H1 (cell line): ENCODE results near the gene CD160. TPM values are rescaled to one million over a fixed set of nuclear protein-coding genes. Genes with fewer than 3 reads are reported as not detected.
"Not testable (repeated sequence)": the region's sequence is repeated elsewhere in the genome, so short reads cannot be mapped to it uniquely, and the experiment has no call there.

Experiments used
- CTCF ChIA-PET: fragments of 300-600 bp; sonication (Branson Sonifier 250); formaldehyde crosslinking; loops from one replicate; lab custom pipeline; 2021; ENCODE audit not compliant: partially characterized antibody; lab: Charles Lee
- POLR2A ChIA-PET: fragments of 300-600 bp; sonication (Branson Sonifier 250); formaldehyde crosslinking; loops from one replicate; lab custom pipeline; 2021; ENCODE audit warnings: inconsistent platforms; ENCODE audit not compliant: partially characterized antibody; lab: Charles Lee
- DNase-seq, 2 experiments: peaks; one replicate each; pipeline versions ENCODE4 v3.0.0 to v3.0.0-alpha.2; 2010 to 2022; ENCODE audit warnings: low spot score in 2 of 2, low read depth in 1 of 2, mixed read lengths in 1 of 2
- FAIRE-seq: peaks from 2 replicates; lab custom pipeline; 2011; peaks lifted over from hg19 to GRCh38; lab: Jason Lieb, UNC
- H2AFZ ChIP-seq: 2 replicates; pipeline ENCODE4 v1.8.1; 2012; ENCODE audit warnings: low read length, inconsistent platforms
- H2AK5ac ChIP-seq: 2 replicates; pipeline ENCODE4 v1.6.1; 2013; ENCODE audit warnings: low read depth, low read length
- H2BK120ac ChIP-seq: replicated peaks from 2 replicates; pipeline ENCODE3; 2013; ENCODE audit warnings: low read depth, low read length, inconsistent platforms
- H2BK12ac ChIP-seq: 2 replicates; pipeline ENCODE4 v1.6.1; 2013; ENCODE audit warnings: low read depth, low read length
- H2BK15ac ChIP-seq: 2 replicates; pipeline ENCODE4 v1.6.1; 2013; ENCODE audit warnings: low read length
- H2BK20ac ChIP-seq: 2 replicates; pipeline ENCODE4 v1.6.1; 2013; ENCODE audit warnings: low read length
- H2BK5ac ChIP-seq: 2 replicates; pipeline ENCODE4 v1.6.1; 2013; ENCODE audit warnings: low read depth, low read length
- H3K14ac ChIP-seq: 2 replicates; pipeline ENCODE4 v1.6.1; 2013; ENCODE audit warnings: inconsistent platforms; ENCODE audit not compliant: insufficient read length
- H3K18ac ChIP-seq: 2 replicates; pipeline ENCODE4 v1.6.1; 2013; ENCODE audit warnings: low read length; ENCODE audit errors: extremely low read depth
- H3K23ac ChIP-seq: 2 replicates; pipeline ENCODE4 v1.6.1; 2013; ENCODE audit warnings: inconsistent platforms; ENCODE audit not compliant: insufficient read length
- H3K23me2 ChIP-seq: 2 replicates; pipeline ENCODE4 v1.6.1; 2013; ENCODE audit warnings: low read depth, low read length
- H3K27ac ChIP-seq: 2 replicates; pipeline ENCODE4 v1.6.1; 2011; ENCODE audit warnings: low read depth, low read length, inconsistent platforms
- H3K27me3 ChIP-seq, 4 experiments: replicated peaks in 1 of 4; 1 replicate in 1 of 4; 2 replicates in 3 of 4; pipeline versions ENCODE4 v1.6.1 to v1.8.1; 2011 to 2013; ENCODE audit warnings: low read length in 3 of 4, mild to moderate bottlenecking in 3 of 4, inconsistent platforms in 2 of 4, mixed read lengths in 2 of 4, moderate library complexity in 1 of 4; ENCODE audit not compliant: control insufficient read depth in 3 of 4, insufficient read depth in 3 of 4; ENCODE audit errors: extremely low read depth in 1 of 4
- H3K36me3 ChIP-seq, 4 experiments: 2 replicates each; pipeline versions ENCODE4 v1.6.1 to v1.8.1; 2011 to 2013; ENCODE audit warnings: mild to moderate bottlenecking in 4 of 4, low read length in 3 of 4, moderate library complexity in 2 of 4, control low read depth in 1 of 4, inconsistent platforms in 1 of 4; ENCODE audit not compliant: insufficient read depth in 4 of 4, control insufficient read depth in 2 of 4
- H3K4ac ChIP-seq: replicated peaks from 2 replicates; pipeline ENCODE3; 2013; ENCODE audit warnings: low read length, low read depth, mixed read lengths, inconsistent platforms; ENCODE audit not compliant: insufficient read length
- H3K4me1 ChIP-seq, 4 experiments: replicated peaks in 1 of 4; 1 replicate in 1 of 4; 2 replicates in 3 of 4; pipeline versions ENCODE4 v1.6.1 to v1.8.1; 2011 to 2013; ENCODE audit warnings: low read length in 3 of 4, inconsistent platforms in 2 of 4, mixed read lengths in 1 of 4; ENCODE audit not compliant: insufficient read depth in 4 of 4, control insufficient read depth in 3 of 4
- H3K4me2 ChIP-seq, 2 experiments: 2 replicates each; pipeline versions ENCODE4 v1.6.1 to v1.8.1; 2011 to 2013; ENCODE audit warnings: low read depth in 2 of 2, low read length in 2 of 2, control low read depth in 1 of 2, inconsistent platforms in 1 of 2, mild to moderate bottlenecking in 1 of 2; ENCODE audit not compliant: insufficient read depth in 1 of 2
- H3K4me3 ChIP-seq, 4 experiments: fragments of 200-600, 300-600 bp in 1 of 4; sonication (generic), shearing (Covaris generic), sonication (Bioruptor Twin) in 1 of 4; 2 replicates each; pipeline versions ENCODE4 v1.5.1 to v1.8.1; 2011 to 2016; ENCODE audit warnings: low read length in 4 of 4, low read depth in 3 of 4, control low read depth in 2 of 4, inconsistent platforms in 2 of 4, mild to moderate bottlenecking in 2 of 4, mixed read lengths in 1 of 4, moderate library complexity in 1 of 4; ENCODE audit not compliant: insufficient read depth in 2 of 4; ENCODE audit errors: extremely low read depth in 1 of 4
- H3K56ac ChIP-seq: replicated peaks from 2 replicates; pipeline ENCODE3; 2013; ENCODE audit warnings: low read depth, mild to moderate bottlenecking, mixed read lengths, low read length, inconsistent platforms; ENCODE audit not compliant: insufficient read length
- H3K79me1 ChIP-seq: 2 replicates; pipeline ENCODE4 v1.6.1; 2013; ENCODE audit warnings: low read depth, low read length, control low read depth
- H3K79me2 ChIP-seq, 2 experiments: 2 replicates each; pipeline versions ENCODE4 v1.6.1 to v1.8.1; 2012 to 2013; ENCODE audit warnings: low read length in 2 of 2, mild to moderate bottlenecking in 2 of 2, inconsistent platforms in 1 of 2; ENCODE audit not compliant: insufficient read depth in 2 of 2, control insufficient read depth in 1 of 2
- H3K9ac ChIP-seq, 4 experiments: replicated peaks in 1 of 4; 1 replicate in 1 of 4; 2 replicates in 3 of 4; pipeline versions ENCODE4 v1.6.1 to v1.8.1; 2011 to 2013; ENCODE audit warnings: low read depth in 3 of 4, low read length in 3 of 4, control low read depth in 2 of 4, mild to moderate bottlenecking in 2 of 4, moderate library complexity in 2 of 4, inconsistent platforms in 1 of 4; ENCODE audit errors: extremely low read depth in 1 of 4
- H3K9me3 ChIP-seq, 2 experiments: 2 replicates each; pipeline versions ENCODE4 v1.6.1 to v1.8.1; 2012 to 2013; ENCODE audit warnings: mild to moderate bottlenecking in 2 of 2, moderate library complexity in 2 of 2, control low read depth in 1 of 2, inconsistent platforms in 1 of 2, low read depth in 1 of 2, low read length in 1 of 2, mixed read lengths in 1 of 2; ENCODE audit not compliant: insufficient read depth in 2 of 2
- H4K20me1 ChIP-seq, 2 experiments: replicated peaks in 1 of 2; 2 replicates each; pipeline versions ENCODE3 to v1.8.1; 2011 to 2013; ENCODE audit warnings: inconsistent platforms in 2 of 2, low read length in 2 of 2, mild to moderate bottlenecking in 1 of 2; ENCODE audit not compliant: insufficient read depth in 2 of 2, control insufficient read depth in 1 of 2
- H4K5ac ChIP-seq: 2 replicates; pipeline ENCODE4 v1.6.1; 2013; ENCODE audit warnings: low read length, low read depth, mixed read lengths, inconsistent platforms; ENCODE audit not compliant: insufficient read length
- H4K8ac ChIP-seq: 2 replicates; pipeline ENCODE4 v1.8.0; 2013; ENCODE audit warnings: mild to moderate bottlenecking, moderate library complexity, low read length, inconsistent platforms; ENCODE audit not compliant: insufficient read depth; ENCODE audit errors: extremely low read depth
- H4K91ac ChIP-seq: replicated peaks from 2 replicates; pipeline ENCODE3; 2013; ENCODE audit warnings: low read length, mixed read lengths, inconsistent platforms; ENCODE audit not compliant: insufficient read length
- WGBS, 2 experiments: shearing (Covaris generic) in 1 of 2; methylation state at CpG; one replicate each; pipeline versions ENCODE4 v1.1.6 to v1.1.7; 2013 to 2015; ENCODE audit warnings: low lambda C conversion rate in 2 of 2, mixed read lengths in 2 of 2, inconsistent platforms in 1 of 2, low coverage in 1 of 2, missing lambda C conversion rate in 1 of 2; ENCODE audit not compliant: insufficient replicate concordance in 2 of 2, insufficient coverage in 1 of 2, insufficient read length in 1 of 2; ENCODE audit errors: extremely low coverage in 1 of 2, missing lambda C conversion rate in 1 of 2; 5-methylcytosine and 5-hydroxymethylcytosine counted together
- polyA plus RNA-seq, 7 experiments: library from polyadenylated mRNA; depleted of rRNA in 3 of 7; stranded (reverse) in 5 of 7; unstranded in 2 of 7; fragments of >200 nt in 5 of 7; fragments of 200-250 nt in 2 of 7; gene quantifications; 1 replicate in 5 of 7; 2 replicates in 1 of 7; 4 replicates in 1 of 7; pipeline versions ENCODE4 v1.2.1 to v1.2.3, GENCODE V29; 2011 to 2013; ENCODE audit warnings: missing spikeins in 2 of 7, mixed read lengths in 2 of 7
- total RNA-seq: library from RNA; stranded (reverse); fragmentation: NEBNext Ultra II Directional; extraction: Animal tissue kit (Norgen Biotek cat#: 25700); gene quantifications from 2 replicates; pipeline ENCODE4 v1.2.1, GENCODE V29; 2021

Gene CD160
- total and polyA plus RNA-seq, 2 of the 8 experiments (the other 6 are each of a cell fraction or from before 2014, with no cell fraction given) = not detected

- H3K18ac ChIP-seq, H3K4me2 ChIP-seq, H3K56ac ChIP-seq, H3K4me3 ChIP-seq, H3K79me1 ChIP-seq, H4K5ac ChIP-seq, H2AFZ ChIP-seq, H3K23ac ChIP-seq, H3K9ac ChIP-seq, H2BK5ac ChIP-seq, FAIRE-seq, H4K91ac ChIP-seq, H3K14ac ChIP-seq, H2BK20ac ChIP-seq, H3K4ac ChIP-seq, CTCF ChIA-PET, H3K23me2 ChIP-seq, H4K8ac ChIP-seq, H3K4me1 ChIP-seq, H2BK15ac ChIP-seq, H4K20me1 ChIP-seq, DNase-seq, H2BK120ac ChIP-seq, H3K79me2 ChIP-seq, H2AK5ac ChIP-seq, H3K27ac ChIP-seq, POLR2A ChIA-PET, H3K27me3 ChIP-seq, H2BK12ac ChIP-seq: not testable (repeated sequence)
- peaks cover 0 to 32% (median 2%) of the 10 kb centered on the region in 4 experiments; a peak in 4 of 8 replicates for H3K36me3 ChIP-seq
- WGBS, 2 experiments = no CpG with 5 or more reads among the region's 5 CpGs
- H3K9me3 ChIP-seq = peaks cover 5 to 37% of the 10 kb centered on the region in 2 experiments; a peak in 2 of 4 replicates
Observed at GRCh38 chr1:145765585-145766360, 46.5 kb downstream of the CD160 start.

- H4K91ac ChIP-seq = not testable (repeated sequence)
- peaks cover 0 to 23% (median 0%) of the 10 kb centered on the region in 4 experiments; a peak in 4 of 8 replicates for H3K36me3 ChIP-seq
Observed at GRCh38 chr1:145766926-145767325, 47.6 kb downstream of the CD160 start.

More at GRCh38 chr1:145766926-145767325, 47.6 kb downstream of the CD160 start:
- H2AK5ac ChIP-seq, H3K9ac ChIP-seq, H3K27me3 ChIP-seq, H4K8ac ChIP-seq, H2BK15ac ChIP-seq, H3K14ac ChIP-seq, POLR2A ChIA-PET, H2BK120ac ChIP-seq, H4K20me1 ChIP-seq, H3K4me2 ChIP-seq, H3K56ac ChIP-seq, H2BK20ac ChIP-seq, H3K4me1 ChIP-seq, H3K79me2 ChIP-seq, H3K4ac ChIP-seq, H2BK12ac ChIP-seq, H3K27ac ChIP-seq, H3K4me3 ChIP-seq, DNase-seq, H3K18ac ChIP-seq, CTCF ChIA-PET, FAIRE-seq, H2BK5ac ChIP-seq, H3K79me1 ChIP-seq, H4K5ac ChIP-seq, H2AFZ ChIP-seq, H3K23me2 ChIP-seq, H3K23ac ChIP-seq: not testable (repeated sequence)
- peaks cover under 1 to 26% of the 10 kb centered on the region in 2 experiments; a peak in 1 of 4 replicates for H3K9me3 ChIP-seq
- no CpG with 5 or more reads among the region's 29 CpGs for WGBS, 2 experiments
